Stimulated activated CD8-positive, alpha-beta memory T cell treated with anti-CD3 and anti-CD28 coated beads, Interleukin-7, amount 100 ng/mL, for 24 hours (primary cell): ENCODE results near the gene CTXN3.
"Not testable (repeated sequence)": the region's sequence is repeated elsewhere in the genome, so short reads cannot be mapped to it uniquely, and the experiment has no call there.

ENCODE experiments used
- DNase-seq: peaks from one replicate; pipeline ENCODE4 v3.0.0-alpha.2; 2020; ENCODE audit warnings: low read depth

Gene CTXN3

DNA sequence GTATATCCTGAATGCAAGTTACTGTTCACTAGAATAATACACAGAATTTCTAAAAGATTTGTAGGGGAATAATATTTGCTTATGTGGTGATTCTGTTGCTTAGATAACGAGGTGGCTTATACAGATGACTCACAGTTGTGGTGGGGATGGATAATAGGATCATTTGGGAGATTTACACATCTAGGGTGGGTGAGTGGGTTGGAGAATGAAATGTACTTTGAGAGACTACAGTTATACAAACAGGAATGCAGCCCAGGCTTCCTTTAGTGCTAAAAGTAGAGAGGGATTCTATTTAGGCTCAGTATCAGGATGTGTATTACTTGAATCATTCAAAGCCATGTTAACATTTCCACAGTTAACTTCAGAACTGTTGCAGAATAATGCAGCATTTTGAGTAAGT, 1.8 kb downstream of the CTXN3 start:
- no peak for DNase-seq

DNA sequence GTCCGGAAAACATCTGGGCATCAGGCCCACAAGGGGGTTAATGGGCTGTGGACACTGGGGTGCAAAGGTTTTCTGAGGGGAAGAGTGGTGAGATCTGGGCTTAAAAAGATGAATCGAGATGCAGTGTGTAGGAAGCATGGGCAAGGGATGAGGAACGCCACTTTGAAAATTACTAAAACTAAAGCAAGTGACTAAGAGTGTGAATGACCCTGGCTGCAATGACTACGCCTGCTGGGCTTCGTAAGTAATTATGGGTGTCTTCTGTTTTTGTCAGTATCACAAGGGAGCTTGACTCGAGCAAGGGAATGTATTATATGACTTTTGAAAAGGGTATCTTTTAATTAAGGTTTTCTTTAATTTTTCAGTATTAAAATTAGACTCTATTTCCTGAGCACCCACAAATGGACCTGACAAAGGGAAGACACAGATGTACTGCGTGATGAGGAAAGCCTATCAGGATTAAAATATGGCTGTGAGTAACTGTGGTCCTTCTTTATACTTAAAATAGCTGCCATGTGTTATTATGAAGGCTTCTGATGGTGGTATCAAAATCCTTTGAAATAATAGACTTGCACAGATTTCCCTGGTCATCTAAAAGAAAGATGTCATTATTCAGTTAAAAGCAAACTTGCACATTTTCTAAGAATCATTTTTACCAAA, 4.2 kb downstream of the CTXN3 start:
- no peak for DNase-seq

DNA sequence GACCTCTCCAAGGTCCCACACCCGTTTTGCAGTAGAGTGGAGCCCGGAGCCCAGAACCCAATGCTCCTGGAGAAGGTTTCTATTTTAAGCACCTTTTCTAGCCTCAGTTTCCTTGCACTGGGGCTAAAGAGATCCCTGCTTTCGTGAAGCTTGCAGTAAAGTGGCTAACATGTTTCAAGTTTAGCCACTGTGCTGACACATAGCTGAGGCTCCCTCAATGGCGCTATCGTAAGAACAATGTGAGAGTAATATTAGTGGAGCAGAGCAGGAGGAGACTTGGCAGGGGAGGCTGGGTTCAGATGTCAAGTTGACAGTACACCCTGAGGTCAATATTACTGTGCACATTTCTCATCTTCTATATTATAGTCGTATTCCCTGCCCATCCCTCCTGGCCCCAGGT, 7.9 kb downstream of the CTXN3 start:
- DNase-seq: no peak

DNA sequence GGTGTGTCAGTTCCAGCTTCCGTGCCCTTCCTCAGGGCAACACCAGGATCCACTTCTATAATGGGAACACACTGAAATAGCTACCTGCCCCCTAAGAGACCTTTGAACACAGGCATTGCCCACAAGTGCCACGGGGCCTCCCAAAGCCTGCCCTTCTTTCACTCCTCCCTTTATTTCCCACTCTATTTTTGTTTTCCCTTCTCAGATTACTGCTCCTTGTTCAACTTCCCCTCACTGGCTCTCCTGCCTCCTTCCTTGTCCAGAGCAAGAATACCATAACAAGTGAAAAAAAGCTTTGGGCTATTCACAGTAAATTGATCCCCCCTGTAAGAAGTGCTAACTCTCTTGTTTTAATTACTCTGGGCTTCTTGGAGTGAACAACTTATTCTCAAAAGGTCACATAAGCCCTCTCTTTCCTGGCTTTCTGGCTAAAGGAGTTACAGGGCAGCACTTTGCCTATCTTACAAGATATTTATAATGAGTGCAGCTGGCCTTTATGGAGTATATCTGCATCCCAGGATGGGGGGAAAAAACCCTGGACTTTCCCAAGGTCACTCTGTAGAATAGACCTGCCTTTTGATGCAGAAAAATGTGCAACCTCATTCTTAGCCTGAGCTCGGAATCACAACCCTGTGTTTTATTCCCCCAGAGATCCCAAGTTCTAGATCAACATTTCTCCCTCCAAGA, 11.3 kb downstream of the CTXN3 start:
- DNase-seq: no peak

DNA sequence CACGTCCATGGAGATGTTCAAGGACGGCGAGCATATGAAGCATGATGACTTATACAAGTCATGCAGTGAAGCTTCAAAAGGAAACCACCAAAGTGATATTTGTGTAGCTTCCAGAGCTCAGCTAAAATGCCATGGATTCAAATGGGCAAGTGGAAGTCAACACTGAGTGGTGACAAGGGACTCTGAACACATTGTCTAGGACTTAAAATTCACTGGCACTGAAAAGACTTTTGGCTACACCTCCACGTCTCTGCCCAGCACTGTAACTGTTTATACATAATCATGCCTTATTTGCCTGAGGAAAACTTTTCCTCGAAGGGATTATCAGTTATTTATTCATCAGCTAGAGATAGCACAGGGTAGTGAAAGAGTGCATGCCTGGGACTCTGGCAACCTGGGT, 15.2 kb downstream of the CTXN3 start:
- DNase-seq: no peak

DNA sequence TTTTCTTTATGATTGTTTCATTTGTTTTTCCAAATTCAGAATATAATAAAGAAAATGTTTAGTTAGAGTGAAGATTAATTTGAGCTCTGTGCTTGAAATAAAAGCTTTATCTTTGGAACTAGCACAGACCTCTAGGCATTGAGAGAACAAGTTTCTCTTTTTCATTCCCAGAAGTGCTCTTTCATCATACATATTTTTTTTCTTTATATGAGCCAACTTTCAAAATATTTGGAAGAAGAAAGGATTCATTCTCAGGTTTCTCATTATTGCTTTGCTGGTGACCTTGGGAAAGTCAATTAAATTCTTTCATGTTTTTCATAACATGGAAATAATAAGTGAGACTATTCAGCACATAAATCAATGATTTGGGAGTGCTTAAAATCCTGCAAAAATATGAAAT, 16.8 kb downstream of the CTXN3 start:
- DNase-seq: no peak

DNA sequence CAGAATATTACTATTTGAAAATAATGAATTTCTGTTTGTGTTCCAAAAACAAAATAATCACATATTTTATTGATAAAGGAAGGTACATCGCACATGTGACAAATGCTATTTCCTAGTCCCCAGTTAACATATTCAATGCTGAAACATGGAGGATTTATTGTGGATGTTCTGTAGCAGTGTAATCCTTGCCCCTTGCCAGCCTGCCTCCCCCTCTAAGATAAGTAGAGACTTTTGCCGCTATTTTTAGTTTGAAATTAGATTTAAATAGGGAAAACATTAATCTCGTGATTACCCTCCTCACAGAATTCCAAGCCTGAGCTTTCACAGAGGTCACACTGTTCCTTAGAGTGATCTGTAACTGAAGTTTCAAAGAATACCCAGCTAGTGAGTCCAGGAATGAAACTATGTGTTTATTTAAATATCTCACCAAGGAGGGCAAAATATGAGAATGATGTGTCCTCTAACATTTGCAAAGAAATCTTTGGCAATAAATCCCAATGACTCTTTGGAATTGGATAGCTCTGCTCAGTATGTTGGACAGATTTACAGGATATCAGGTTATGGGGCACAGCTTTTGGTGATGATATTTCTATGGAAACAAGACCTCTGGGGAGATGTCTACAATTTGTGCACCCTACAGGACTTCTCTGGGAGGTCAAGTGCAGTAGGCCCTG, 17.3 kb downstream of the CTXN3 start:
- no peak for DNase-seq

DNA sequence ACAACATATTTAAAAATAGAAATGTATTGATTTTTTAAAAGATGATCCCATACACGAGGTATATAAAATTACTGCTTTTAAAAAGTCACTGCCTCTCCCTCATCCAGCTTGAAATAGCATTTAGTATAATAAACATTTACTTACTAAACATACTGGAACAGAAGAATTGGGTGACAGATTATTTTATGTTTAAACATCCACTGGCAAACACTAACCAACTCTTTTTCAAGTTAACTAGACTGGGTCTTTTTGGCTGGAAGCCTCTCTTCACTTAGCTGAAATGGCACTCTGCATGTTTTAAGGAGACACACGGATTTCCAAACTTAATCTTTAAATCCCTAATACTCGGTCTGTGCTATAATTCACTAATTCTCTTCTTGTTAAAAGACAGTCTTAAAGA, 19.0 kb downstream of the CTXN3 start:
- no peak for DNase-seq

DNA sequence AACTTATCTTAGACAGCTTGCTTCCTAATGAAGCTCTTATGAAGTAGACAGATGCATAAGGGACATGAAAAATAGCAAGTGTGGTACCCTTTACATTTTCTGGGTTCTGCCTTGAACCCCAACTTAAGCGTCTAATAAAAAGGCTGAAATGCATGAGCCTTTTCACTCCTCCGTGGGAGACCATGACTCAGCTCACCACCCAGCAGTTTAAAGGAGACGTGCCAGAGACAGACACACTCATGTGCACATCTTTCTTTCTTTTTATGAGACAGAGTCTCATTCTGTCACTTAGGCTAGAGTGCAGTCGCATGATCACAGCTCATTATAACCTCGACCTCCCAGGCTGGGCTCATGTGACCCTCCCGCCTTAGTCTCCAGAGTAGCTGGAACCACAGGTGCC, 22.3 kb downstream of the CTXN3 start:
- no peak for DNase-seq

DNA sequence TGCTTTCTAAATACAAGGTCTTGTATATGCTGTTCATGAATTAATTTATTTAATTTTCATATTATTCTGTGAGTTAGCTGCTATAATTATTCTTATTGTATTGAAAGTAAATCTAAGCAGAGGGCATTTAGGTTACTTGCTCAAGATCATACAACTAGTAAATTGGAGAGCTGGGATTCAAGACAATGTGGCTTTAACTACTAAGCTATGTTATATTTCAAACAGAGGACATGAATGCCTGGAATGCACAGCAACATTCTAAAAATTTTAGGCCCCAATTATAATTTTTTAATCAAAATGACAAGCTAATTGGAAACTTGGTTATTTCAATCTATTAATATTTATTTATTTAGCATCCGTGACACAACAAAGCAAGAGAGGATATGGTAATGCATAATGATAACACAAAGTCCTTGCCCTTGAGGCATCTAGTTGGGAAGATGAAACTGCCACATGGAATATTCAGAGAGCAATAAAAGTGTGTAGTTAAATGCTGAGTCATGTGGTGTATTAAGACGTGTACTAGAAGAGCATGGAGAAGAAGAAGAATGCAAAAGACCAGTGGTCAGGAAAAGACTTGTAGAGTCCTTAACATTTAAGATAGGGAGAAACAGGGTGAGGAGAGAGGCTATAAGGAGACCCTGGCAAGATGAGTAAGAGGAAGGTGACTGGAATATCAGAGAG, 24.4 kb downstream of the CTXN3 start:
- DNase-seq: no peak

DNA sequence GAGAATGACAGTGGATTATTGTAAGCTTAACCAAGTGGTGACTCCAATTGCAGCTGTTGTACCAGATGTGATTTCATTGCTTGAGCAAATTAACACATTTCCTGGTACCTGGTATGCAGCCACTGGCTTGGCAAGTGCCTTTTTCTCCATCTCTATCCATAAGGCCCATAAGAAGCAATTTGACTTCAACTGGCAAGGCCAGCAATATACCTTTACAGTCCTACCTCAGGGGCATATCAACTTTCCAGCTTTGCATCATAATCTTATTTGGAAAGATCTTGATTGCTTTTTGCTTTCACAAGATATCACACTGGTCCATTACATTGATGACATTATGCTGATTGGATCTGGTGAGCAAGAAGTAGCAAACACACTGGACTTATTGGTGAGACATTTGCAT, 28.1 kb downstream of the CTXN3 start:
- DNase-seq: not testable (repeated sequence)

DNA sequence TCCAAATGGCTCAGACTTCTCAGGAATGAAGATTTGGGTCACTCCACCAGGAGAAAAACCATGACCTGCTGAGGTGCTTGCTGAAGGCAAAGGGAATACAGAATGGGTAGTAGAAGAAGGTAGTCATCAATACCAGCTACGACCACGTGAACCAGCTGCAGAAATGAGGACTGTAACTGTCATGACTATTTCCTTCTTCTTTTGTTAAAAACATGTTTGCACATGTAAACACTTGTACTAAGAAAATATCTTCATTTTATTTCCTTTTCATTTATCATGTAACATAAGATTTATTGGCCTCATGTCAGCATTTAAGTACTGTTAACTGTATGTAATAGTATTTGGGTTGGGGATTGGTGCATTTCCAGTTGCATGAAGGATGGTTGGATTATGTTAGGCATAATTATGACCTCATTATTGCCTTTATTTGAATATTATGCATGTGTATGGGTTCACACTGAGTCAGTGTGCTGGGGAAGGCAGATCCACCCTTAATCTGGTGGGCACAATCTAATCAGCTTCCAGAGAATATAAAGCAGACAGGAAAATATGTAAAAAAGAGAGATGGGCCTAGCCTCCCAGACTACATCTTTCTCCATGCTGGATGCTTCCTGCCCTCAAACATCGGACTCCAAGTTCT, 30.9 kb downstream of the CTXN3 start:
- not testable (repeated sequence) for DNase-seq

DNA sequence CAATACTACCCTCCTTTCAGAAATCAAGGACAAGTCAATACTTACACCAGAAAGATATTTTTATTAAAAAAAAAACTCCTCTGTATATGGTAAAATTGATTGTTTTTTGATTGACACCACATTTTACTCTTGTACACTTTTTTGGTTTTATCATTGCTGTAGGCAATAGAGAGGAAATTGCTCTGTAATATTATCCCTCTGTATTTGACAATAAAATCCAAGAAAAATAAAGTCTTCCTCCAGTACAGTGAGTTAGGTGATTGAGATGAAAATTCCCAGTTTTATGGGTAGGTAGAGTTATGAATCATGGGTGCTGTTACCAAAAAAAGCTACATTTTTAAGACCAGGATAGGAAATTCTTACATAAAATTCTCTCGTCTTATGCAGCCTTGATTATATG, 31.7 kb downstream of the CTXN3 start:
- no peak for DNase-seq

DNA sequence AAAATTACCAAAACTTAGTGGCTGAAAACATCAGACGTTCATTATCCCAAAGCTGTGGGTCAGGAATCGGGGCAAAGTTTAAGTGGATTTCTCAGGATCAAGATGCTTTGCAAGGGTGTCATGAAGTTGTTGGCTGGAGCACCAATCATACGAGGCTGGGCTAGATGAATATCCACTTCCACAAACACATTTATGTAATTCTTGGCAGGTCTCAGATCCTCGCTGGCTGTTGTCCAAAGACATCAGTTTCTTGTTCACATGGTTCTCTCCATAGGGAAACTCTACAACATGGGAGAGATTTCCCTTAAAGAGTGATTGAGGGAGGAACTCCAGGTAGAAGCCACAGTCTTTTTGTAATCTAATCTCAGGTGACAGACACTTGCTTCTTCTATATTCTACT, 34.1 kb downstream of the CTXN3 start:
- DNase-seq: no peak

DNA sequence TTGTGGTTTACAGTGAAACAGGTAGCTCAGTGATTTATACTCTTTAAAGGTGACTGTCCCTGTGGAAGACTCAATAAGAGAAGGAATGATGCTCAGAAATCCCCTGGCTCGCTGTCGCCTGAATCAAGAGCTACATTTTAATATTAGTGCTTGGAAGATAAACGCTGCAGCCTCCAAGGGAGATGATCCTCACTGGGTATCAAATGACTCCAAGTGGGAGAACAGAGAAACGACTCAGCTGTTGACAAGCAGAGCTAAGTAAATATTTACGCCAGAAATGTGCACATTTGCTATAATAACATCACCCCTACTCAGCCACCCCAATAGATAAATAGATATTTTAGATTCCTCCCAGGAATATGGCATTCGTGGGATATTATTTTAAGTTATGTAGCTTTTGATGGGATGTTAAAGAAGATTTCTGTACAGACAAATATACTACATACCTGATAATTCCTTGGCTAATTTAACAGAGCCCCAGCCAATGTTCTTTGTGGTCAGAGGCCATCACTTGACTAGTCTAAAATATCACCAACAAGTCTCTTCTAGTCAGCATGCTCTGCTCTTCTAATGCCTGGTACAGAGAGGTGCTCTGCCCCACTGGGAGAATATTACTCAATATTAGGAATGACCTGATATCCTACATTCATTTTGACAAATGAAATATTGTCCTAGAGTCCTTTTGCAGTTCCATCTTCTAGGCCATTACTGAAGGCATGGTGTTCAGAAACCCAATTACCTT, 36.0 kb downstream of the CTXN3 start:
- no peak for DNase-seq

DNA sequence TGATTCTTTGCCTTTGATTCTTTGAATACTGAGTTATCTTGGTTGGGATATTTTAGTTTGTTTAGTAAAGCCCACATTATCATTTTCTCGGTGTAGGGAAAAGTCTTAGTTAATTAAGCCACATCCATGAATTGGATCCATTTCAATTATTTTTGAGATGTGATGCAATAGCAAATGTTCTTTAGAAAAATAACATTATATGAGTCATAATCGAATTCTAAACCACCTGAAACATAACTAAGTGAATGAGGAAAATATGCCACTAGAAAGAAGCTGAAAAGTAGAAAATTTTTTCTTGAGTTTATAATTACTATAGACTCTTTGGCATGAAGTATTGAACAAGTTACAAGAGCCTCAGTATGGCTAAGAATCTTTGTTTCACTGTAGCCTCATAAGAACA, 36.8 kb downstream of the CTXN3 start:
- no peak for DNase-seq

DNA sequence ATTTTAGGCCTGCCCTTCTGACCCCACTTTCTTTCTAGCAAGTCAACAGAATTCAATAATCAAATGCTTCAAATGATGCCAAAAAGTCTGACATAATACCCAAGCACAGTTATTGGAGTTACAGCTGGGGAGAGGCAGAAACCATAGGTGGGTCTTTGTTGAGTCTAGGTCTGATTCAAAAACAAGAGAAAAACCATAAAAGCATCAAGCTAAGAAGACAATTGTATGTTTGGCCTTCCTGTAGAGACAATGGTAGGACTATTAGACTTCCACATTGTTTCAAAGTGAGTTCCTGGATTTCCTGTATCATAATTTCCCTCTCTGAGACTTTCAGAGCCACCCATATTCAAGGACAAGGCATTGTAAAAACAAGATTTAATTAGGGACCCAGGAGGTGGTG, 37.5 kb downstream of the CTXN3 start:
- no peak for DNase-seq

DNA sequence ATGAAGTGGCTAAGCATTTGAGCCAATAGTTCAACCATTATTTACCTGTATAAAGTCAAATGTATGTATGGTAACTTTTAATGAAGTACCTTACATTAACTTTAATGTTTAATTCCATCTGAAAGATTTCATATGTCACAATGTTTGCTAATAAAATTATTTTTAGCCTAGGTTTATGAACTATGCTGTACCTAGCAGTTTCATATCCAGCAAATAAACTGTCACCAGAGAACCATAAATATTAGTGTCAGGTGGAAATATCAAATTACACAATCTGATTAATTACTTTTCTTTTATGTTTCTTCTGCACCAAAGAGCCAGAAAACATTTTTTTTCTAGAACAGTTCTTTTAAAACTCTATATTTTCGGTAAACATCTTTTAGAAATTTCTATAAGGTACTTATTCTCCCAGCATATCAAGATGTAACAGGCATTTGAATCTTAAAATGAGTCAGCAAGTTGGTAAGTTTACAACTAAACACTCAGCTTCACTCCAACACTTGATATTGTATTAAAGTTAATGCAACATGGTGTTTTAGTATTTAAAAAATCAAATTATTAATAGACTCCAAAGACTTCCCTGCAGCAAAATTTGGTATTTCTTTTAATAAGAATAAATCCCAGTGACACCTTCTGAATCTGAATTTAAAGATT, 45.8 kb downstream of the CTXN3 start:
- DNase-seq: no peak

DNA sequence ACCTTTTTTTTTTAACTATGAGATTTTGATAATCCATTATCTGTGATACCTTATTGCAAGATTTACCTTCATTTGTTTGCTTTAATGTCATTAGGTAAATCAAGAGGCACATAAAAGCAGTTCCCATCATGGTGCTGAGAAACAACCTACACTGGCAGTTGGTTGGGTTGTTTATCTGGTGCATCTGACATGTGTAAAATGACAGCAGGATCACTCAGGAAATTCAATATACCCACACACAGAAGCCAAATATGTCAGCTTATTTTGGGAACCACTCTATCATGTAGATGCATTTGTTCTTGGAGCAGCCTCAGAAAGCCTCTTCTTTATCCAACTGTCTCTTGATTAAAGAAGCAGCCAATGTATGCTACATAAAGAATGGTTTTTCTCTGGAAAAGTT, 46.5 kb downstream of the CTXN3 start:
- no peak for DNase-seq

DNA sequence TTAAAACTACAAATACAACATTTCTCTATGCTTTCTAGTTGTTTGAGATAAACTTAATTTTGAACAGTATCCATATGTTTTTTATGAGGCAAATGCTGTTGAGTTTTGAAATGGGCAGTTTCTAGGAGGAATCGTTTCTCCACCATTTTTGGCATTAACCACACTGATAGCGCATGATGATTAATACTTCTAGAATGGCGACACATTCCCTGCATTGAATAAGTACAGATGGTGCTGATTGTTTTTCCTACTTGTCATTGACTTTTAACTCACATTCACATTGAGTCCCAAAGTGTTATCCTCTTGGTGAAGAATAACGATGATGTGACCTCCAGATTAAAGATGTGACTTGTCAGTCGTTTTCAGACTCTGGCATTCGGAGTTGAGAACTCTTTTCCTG, 47.8 kb downstream of the CTXN3 start:
- no peak for DNase-seq

DNA sequence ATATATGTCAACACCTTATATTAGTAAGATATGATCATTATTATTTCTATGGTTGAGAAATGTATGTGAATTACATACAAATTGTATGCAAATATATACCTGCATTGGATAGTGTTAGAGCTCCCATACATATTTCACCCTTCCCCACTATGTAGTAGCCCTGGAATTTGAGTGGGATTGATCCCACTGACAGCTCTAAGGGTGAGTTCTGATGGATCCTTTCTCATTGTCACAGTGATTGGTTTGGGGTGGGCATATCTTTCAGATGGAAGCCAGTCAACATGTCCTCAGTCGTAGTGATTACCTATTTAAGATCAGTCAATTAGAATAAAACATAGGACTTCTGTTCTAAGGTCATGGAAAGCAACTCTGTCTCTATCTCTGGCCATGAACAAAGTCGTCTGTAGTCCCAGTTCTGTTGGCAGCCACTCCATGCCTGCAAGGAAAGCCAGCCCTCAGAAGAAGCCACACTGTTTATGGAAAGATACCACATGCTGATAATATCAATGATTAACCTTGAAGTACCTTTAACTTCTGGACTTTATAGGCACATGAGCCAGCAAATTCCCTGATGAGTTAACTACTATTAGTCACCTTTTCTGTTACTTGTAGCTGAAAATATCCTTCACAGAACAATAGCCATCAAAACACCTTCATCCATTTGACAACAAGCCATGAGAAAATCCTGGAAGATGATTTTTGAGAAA, 49.2 kb downstream of the CTXN3 start:
- DNase-seq: no peak
